H9 (cell line): ENCODE results near the gene MRPL21. TPM values are rescaled to one million over a fixed set of nuclear protein-coding genes. Genes with fewer than 3 reads are reported as not detected.

Experiments
- DNase-seq: peaks from one replicate; pipeline ENCODE4 v3.0.0-alpha.2; 2017
- H2AFZ ChIP-seq: one replicate; pipeline ENCODE4 v1.6.1; 2013; ENCODE audit warnings: mild to moderate bottlenecking, low read length, control low read depth, moderate library complexity
- H2AK5ac ChIP-seq: 2 replicates; pipeline ENCODE4 v1.6.1; 2013; ENCODE audit warnings: low read length, control low read depth, mixed read lengths; ENCODE audit not compliant: insufficient read length
- H2BK120ac ChIP-seq: one replicate; pipeline ENCODE4 v1.6.1; 2013; ENCODE audit warnings: low read depth, mild to moderate bottlenecking, low read length, control low read depth, inconsistent platforms; ENCODE audit not compliant: poor library complexity, severe bottlenecking
- H2BK12ac ChIP-seq: 2 replicates; pipeline ENCODE4 v1.6.1; 2013; ENCODE audit warnings: low read length, control low read depth, mixed read lengths, low read depth; ENCODE audit not compliant: insufficient read length
- H2BK15ac ChIP-seq: 2 replicates; pipeline ENCODE4 v1.6.1; 2013; ENCODE audit warnings: low read depth, low read length, control low read depth
- H2BK20ac ChIP-seq: one replicate; pipeline ENCODE4 v1.6.1; 2013; ENCODE audit warnings: low read depth, mild to moderate bottlenecking, low read length, control low read depth, inconsistent platforms; ENCODE audit not compliant: poor library complexity, severe bottlenecking
- H2BK5ac ChIP-seq: 2 replicates; pipeline ENCODE4 v1.6.1; 2013; ENCODE audit warnings: low read length, control low read depth, mixed read lengths; ENCODE audit not compliant: insufficient read length
- H3K14ac ChIP-seq: 2 replicates; pipeline ENCODE4 v1.6.1; 2013; ENCODE audit warnings: low read length, control low read depth; ENCODE audit not compliant: insufficient read depth
- H3K18ac ChIP-seq: 2 replicates; pipeline ENCODE4 v1.6.1; 2013; ENCODE audit warnings: low read depth, mild to moderate bottlenecking, mixed read lengths, low read length, control low read depth; ENCODE audit not compliant: insufficient read length
- H3K23ac ChIP-seq: 2 replicates; pipeline ENCODE4 v1.6.1; 2013; ENCODE audit warnings: low read length, control low read depth, mixed read lengths, low read depth; ENCODE audit not compliant: insufficient read length
- H3K23me2 ChIP-seq: 2 replicates; pipeline ENCODE4 v1.6.1; 2013; ENCODE audit warnings: low read depth, mild to moderate bottlenecking, mixed read lengths, low read length, control low read depth; ENCODE audit not compliant: insufficient read length, poor library complexity, severe bottlenecking
- H3K27ac ChIP-seq: 2 replicates; pipeline ENCODE4 v1.5.1; 2013; ENCODE audit warnings: low read length, control low read depth, mixed read lengths, low read depth; ENCODE audit not compliant: insufficient read length
- H3K27me3 ChIP-seq: 2 replicates; pipeline ENCODE4 v1.6.1; 2013; ENCODE audit warnings: low read length, control low read depth, inconsistent platforms; ENCODE audit not compliant: insufficient read depth
- H3K4ac ChIP-seq: 2 replicates; pipeline ENCODE4 v1.6.1; 2013; ENCODE audit warnings: low read depth, mild to moderate bottlenecking, control low read depth, inconsistent platforms, low read length, moderate library complexity
- H3K4me1 ChIP-seq: 2 replicates; pipeline ENCODE4 v1.6.1; 2013; ENCODE audit warnings: low read length, control low read depth, inconsistent platforms; ENCODE audit not compliant: insufficient read depth
- H3K4me2 ChIP-seq: 2 replicates; pipeline ENCODE4 v1.6.1; 2013; ENCODE audit warnings: low read length, control low read depth, mixed read lengths; ENCODE audit not compliant: insufficient read length, insufficient read depth
- H3K56ac ChIP-seq: 2 replicates; pipeline ENCODE4 v1.6.1; 2013; ENCODE audit warnings: low read depth, mild to moderate bottlenecking, mixed read lengths, low read length, control low read depth; ENCODE audit not compliant: insufficient read length
- H3K79me1 ChIP-seq: 2 replicates; pipeline ENCODE4 v1.6.1; 2013; ENCODE audit warnings: low read depth, mild to moderate bottlenecking, moderate library complexity, low read length, control low read depth, inconsistent platforms; ENCODE audit not compliant: insufficient read depth, poor library complexity, severe bottlenecking
- H3K79me2 ChIP-seq: 2 replicates; pipeline ENCODE4 v1.6.1; 2013; ENCODE audit warnings: low read length, control low read depth, inconsistent platforms; ENCODE audit not compliant: insufficient read depth
- H3K9ac ChIP-seq: 2 replicates; pipeline ENCODE4 v1.6.1; 2013; ENCODE audit warnings: low read length, control low read depth, mixed read lengths; ENCODE audit not compliant: insufficient read length; ENCODE audit errors: extremely low read depth
- H3K9me3 ChIP-seq: one replicate; pipeline ENCODE4 v1.6.1; 2013; ENCODE audit warnings: low read depth, low read length, inconsistent platforms; ENCODE audit not compliant: control insufficient read depth
- H3T11ph ChIP-seq: one replicate; pipeline ENCODE4 v1.6.1; 2013; ENCODE audit warnings: mild to moderate bottlenecking, low read length, control low read depth, inconsistent platforms
- H4K20me1 ChIP-seq: one replicate; pipeline ENCODE4 v1.6.1; 2013; ENCODE audit not compliant: control insufficient read depth, insufficient read length, insufficient read depth
- H4K5ac ChIP-seq: 2 replicates; pipeline ENCODE4 v1.6.1; 2013; ENCODE audit warnings: low read depth, mild to moderate bottlenecking, mixed read lengths, low read length, control low read depth; ENCODE audit not compliant: insufficient read length
- H4K8ac ChIP-seq: replicated peaks from 2 replicates; pipeline ENCODE4 v1.6.1; 2013; ENCODE audit warnings: low read length, control low read depth, mixed read lengths, low read depth; ENCODE audit not compliant: insufficient read length
- H4K91ac ChIP-seq: 2 replicates; pipeline ENCODE4 v1.6.1; 2013; ENCODE audit warnings: low read depth, mild to moderate bottlenecking, moderate library complexity, mixed read lengths, low read length, control low read depth; ENCODE audit not compliant: insufficient read length
- H3K27ac Mint-ChIP-seq, 3 experiments: 2 replicates in 2 of 3; 3 replicates in 1 of 3; pipeline ENCODE4 v1.8.0; 2020 to 2021; ENCODE audit warnings: mixed read lengths in 3 of 3, mild to moderate bottlenecking in 1 of 3, moderate library complexity in 1 of 3
- H3K27me3 Mint-ChIP-seq: 2 replicates; pipeline ENCODE4 v1.8.0; 2021; ENCODE audit warnings: low read depth, mild to moderate bottlenecking, moderate library complexity, mixed read lengths
- H3K36me3 Mint-ChIP-seq, 3 experiments: 2 replicates in 2 of 3; 3 replicates in 1 of 3; pipeline ENCODE4 v1.8.0; 2020 to 2021; ENCODE audit warnings: low read depth in 3 of 3, mixed read lengths in 3 of 3; ENCODE audit not compliant: insufficient read depth in 1 of 3
- H3K4me1 Mint-ChIP-seq, 2 experiments: 2 replicates each; pipeline ENCODE4 v1.8.0; 2020; ENCODE audit warnings: mixed read lengths in 2 of 2
- H3K4me3 Mint-ChIP-seq, 2 experiments: 2 replicates in 1 of 2; 3 replicates in 1 of 2; pipeline ENCODE4 v1.8.0; 2020 to 2021; ENCODE audit warnings: mild to moderate bottlenecking in 2 of 2, mixed read lengths in 2 of 2, moderate library complexity in 1 of 2
- H3K9me3 Mint-ChIP-seq, 2 experiments: 2 replicates in 1 of 2; 3 replicates in 1 of 2; pipeline ENCODE4 v1.8.0; 2020; ENCODE audit warnings: mild to moderate bottlenecking in 2 of 2, mixed read lengths in 2 of 2, moderate library complexity in 1 of 2
- CTCF ChIP-seq: fragments of 200-600 bp; sonication (generic); conservative IDR thresholded peaks from 3 replicates; pipeline ENCODE4 v1.8.0; 2021; ENCODE audit warnings: antibody characterized with exemption, mild to moderate bottlenecking
- whole genome bisulfite sequencing: extraction: QIAGEN DNeasy Blood & Tissue Kit; methylation state at CpG from one replicate; pipeline ENCODE4 v1.1.7; 2013; ENCODE audit warnings: missing lambda C conversion rate, low lambda C conversion rate, mixed read lengths; ENCODE audit not compliant: insufficient read length; ENCODE audit errors: extremely low coverage; 5-methylcytosine and 5-hydroxymethylcytosine counted together
- total RNA-seq: library from RNA; stranded (reverse); gene quantifications from 2 replicates; pipeline ENCODE4 v1.2.1, GENCODE V29; 2021

Gene MRPL21
- total RNA-seq, 1 experiment from 2014 or later = 91.5 TPM

- no peak overlapping the region for H3K18ac ChIP-seq
- H3K36me3 Mint-ChIP-seq = peaks cover 10 to 55% (median 36%) of the 10 kb centered on the region in 3 experiments; a peak in 6 of 7 replicates
Observed at GRCh38 chr11:68934321-68934645, 30.7 kb upstream of the MRPL21 start.

More at GRCh38 chr11:68934321-68934645, 30.7 kb upstream of the MRPL21 start:
- Mint-ChIP-seq H3K27me3 (no peaks in the 10 kb centered on the region), H3K4me1 (no peaks in the 10 kb centered on the region), H3K9me3 (no peaks in the 10 kb centered on the region), H3K27ac (no peak overlapping the region), H3K4me3 (no peak overlapping the region)
- H2BK15ac ChIP-seq = no peak overlapping the region
- DNase-seq = no peak
- no peak overlapping the region for H3K56ac ChIP-seq
- H3K9ac ChIP-seq = no peak overlapping the region
- no peaks in the 10 kb centered on the region for H4K20me1 ChIP-seq
- H3K27me3 ChIP-seq = no peaks in the 10 kb centered on the region
- H3K9me3 ChIP-seq = no peaks in the 10 kb centered on the region
- H3K79me1 ChIP-seq = no peaks in the 10 kb centered on the region
- H3T11ph ChIP-seq = no peak overlapping the region
- no peak overlapping the region for H3K23ac ChIP-seq
- H3K79me2 ChIP-seq = no peaks in the 10 kb centered on the region
- no peak overlapping the region for H2AK5ac ChIP-seq
- no peaks in the 10 kb centered on the region for H3K23me2 ChIP-seq
- H2BK20ac ChIP-seq = no peak overlapping the region
- no peak overlapping the region for H3K4ac ChIP-seq
- no CpG with 5 or more reads among the region's 12 CpGs for WGBS
- no peak overlapping the region for H3K14ac ChIP-seq
- H2BK5ac ChIP-seq = no peak overlapping the region
- no peak overlapping the region for H2BK120ac ChIP-seq
- H4K5ac ChIP-seq = no peak overlapping the region
- no peak overlapping the region for H2BK12ac ChIP-seq
- H3K4me1 ChIP-seq = no peaks in the 10 kb centered on the region
- no peak overlapping the region for H3K4me2 ChIP-seq
- 0 out of 3 replicates have a peak, but pooled peaks have one; percentile 19 for TF ChIP-seq CTCF
- no peak overlapping the region for H4K91ac ChIP-seq
- no peak overlapping the region for H2AFZ ChIP-seq
- H4K8ac ChIP-seq = no peak overlapping the region
- no peak overlapping the region for H3K27ac ChIP-seq
